Activated CD4-positive, alpha-beta T cell treated with anti-CD3 and anti-CD28 coated beads, Interleukin-2, amount 10 ng/mL, durations not matched to agents 7 days and 5 days (primary cell): Measurements from ENCODE around the gene LDB1. TPM values are rescaled to one million over a fixed set of nuclear protein-coding genes. Genes with fewer than 3 reads are reported as not detected.
A peak's percentile ranks its signal among the peaks of the same experiment; 100 is the strongest.

Source experiments
- CTCF ChIA-PET: fragments of 350-600 bp; sonication (Branson Sonifier 250); formaldehyde crosslinking; loops from one replicate; lab custom pipeline; 2021; ENCODE audit warnings: antibody characterized with exemption; lab: Charles Lee
- POLR2A ChIA-PET: fragments of 350-600 bp; sonication (Branson Sonifier 250); formaldehyde crosslinking; loops from one replicate; lab custom pipeline; 2021; ENCODE audit warnings: antibody characterized with exemption; lab: Charles Lee
- DNase-seq: peaks from one replicate; pipeline ENCODE4 v3.0.0-alpha.2; 2020
- H3K27ac Mint-ChIP-seq: one replicate; pipeline ENCODE4 v1.8.0; 2021; ENCODE audit warnings: mild to moderate bottlenecking, moderate library complexity, mixed read lengths
- H3K27me3 Mint-ChIP-seq: one replicate; pipeline ENCODE4 v1.8.0; 2021; ENCODE audit warnings: mixed read lengths
- H3K36me3 Mint-ChIP-seq: one replicate; pipeline ENCODE4 v1.8.0; 2021; ENCODE audit warnings: low read depth, mixed read lengths
- H3K4me1 Mint-ChIP-seq: one replicate; pipeline ENCODE4 v1.8.0; 2021; ENCODE audit warnings: mixed read lengths
- H3K4me3 Mint-ChIP-seq: one replicate; pipeline ENCODE4 v1.8.0; 2021; ENCODE audit warnings: mild to moderate bottlenecking, moderate library complexity, mixed read lengths
- H3K9me3 Mint-ChIP-seq: one replicate; pipeline ENCODE4 v1.8.0; 2021; ENCODE audit warnings: mixed read lengths
- total RNA-seq, 2 experiments: library from RNA; stranded (reverse); gene quantifications; one replicate each; pipeline ENCODE4 v1.2.3, GENCODE V29; 2021

LDB1 gene
- 100 to 1,000 TPM in 1 of 2 experiments, 10 to 100 TPM in 1; 96.2 to 105 TPM for total RNA-seq

GRCh38 chr10:102120142-102120990 is at the start of gene LDB1:
Gene LDB1, minus strand, starts transcription at chr10:102120368. Its CDS starts 258 bp downstream, at chr10:102120110.
- Mint-ChIP-seq H3K36me3 (no peaks in the 10 kb centered on the region), H3K27me3 (no peaks in the 10 kb centered on the region), H3K4me1 (peaks cover 53% of the 10 kb centered on the region), H3K9me3 (no peaks in the 10 kb centered on the region), H3K4me3 (peak within 1 kb of the TSS; percentile 90), H3K27ac (peak within 1 kb of the TSS; percentile 94)
- ChIA-PET POLR2A (no interaction called here), CTCF (interaction anchor here (1.3 to 1.7 kb wide), 2 partner anchors 48 to 280 kb away, joined by 3 to 6 read pairs; no protein-coding TSS in a partner anchor)
- DNase-seq = peak; percentile 70

- CTCF ChIA-PET = interaction anchor here (0.9 kb wide), 1 partner anchor 9 kb away, joined by 3 read pairs; no protein-coding TSS in a partner anchor
- Mint-ChIP-seq H3K4me3 (no peak overlapping the region), H3K9me3 (no peaks in the 10 kb centered on the region), H3K27me3 (no peaks in the 10 kb centered on the region), H3K36me3 (peaks cover 7% of the 10 kb centered on the region), H3K27ac (no peak overlapping the region), H3K4me1 (peaks cover 24% of the 10 kb centered on the region)
- POLR2A ChIA-PET = no interaction called here
- DNase-seq = no peak
These were observed 47.7 kb upstream of the LDB1 start for GRCh38 chr10:102167861-102168260.

- ChIA-PET CTCF (interaction anchor here (0.6 kb wide), 1 partner anchor 45 kb away, joined by 3 read pairs; no protein-coding TSS in a partner anchor), POLR2A (no interaction called here)
- Mint-ChIP-seq H3K36me3 (peaks cover 39% of the 10 kb centered on the region), H3K27me3 (no peaks in the 10 kb centered on the region), H3K27ac (no peak overlapping the region), H3K4me3 (no peak overlapping the region), H3K9me3 (no peaks in the 10 kb centered on the region), H3K4me1 (peaks cover 12% of the 10 kb centered on the region)
- no peak for DNase-seq
These were observed 43.3 kb upstream of the LDB1 start for GRCh38 chr10:102163342-102163989.

DNA sequence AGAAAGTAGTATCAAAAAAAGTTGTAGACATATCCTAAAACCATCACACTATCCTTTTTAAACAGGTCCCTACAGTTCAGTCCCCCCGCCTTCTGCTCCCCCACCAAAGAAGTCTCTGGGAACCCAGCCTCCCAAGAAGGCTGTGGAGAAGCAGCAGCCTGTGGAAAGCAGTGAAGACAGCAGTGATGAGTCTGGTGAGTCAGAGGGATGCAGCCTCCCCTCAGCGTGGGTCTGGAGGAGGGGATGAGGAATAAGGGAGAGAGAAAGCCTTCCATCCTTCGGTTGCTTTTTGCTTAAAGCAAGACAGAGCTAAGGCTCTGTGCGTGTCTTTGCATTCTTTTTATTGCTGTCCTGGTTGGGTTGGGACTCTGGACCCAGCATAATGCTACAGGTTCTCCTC is 39.7 kb upstream of the LDB1 start:
- DNase-seq = no peak
- ChIA-PET POLR2A (no interaction called here), CTCF (interaction anchor here (1.1 to 2.1 kb wide), 4 partner anchors 10 to 193 kb away, joined by 3 to 20 read pairs (median 3); no protein-coding TSS in a partner anchor)
- Mint-ChIP-seq H3K9me3 (no peaks in the 10 kb centered on the region), H3K27me3 (no peaks in the 10 kb centered on the region), H3K4me3 (no peak overlapping the region), H3K36me3 (peaks cover 64% of the 10 kb centered on the region), H3K4me1 (peaks cover 28% of the 10 kb centered on the region), H3K27ac (no peak overlapping the region)

DNA sequence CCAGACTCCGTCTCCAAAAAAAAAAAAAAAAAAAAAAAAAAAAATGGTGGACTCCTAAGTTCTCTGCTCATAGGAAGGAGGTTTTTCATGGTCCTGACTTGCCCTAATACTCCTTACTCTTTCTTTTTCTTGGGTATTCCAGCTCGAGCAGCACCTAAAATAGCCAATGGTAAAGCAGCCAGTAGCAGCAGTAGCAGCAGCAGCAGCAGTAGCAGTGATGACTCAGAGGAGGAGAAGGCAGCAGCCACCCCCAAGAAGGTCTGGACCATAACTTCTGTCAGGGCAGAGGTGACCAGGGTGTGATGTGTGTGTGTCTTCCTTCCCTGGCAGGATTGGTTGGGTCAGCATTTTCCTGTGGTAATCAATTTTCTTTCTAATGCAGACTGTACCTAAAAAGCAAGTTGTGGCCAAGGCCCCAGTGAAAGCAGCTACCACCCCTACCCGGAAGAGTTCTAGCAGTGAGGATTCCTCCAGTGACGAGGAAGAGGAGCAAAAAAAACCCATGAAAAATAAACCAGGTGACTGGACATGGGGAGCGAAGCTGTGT is 39.0 kb upstream of the LDB1 start:
- Mint-ChIP-seq H3K9me3 (no peaks in the 10 kb centered on the region), H3K36me3 (peaks cover 65% of the 10 kb centered on the region), H3K27ac (no peak overlapping the region), H3K4me3 (no peak overlapping the region), H3K27me3 (no peaks in the 10 kb centered on the region), H3K4me1 (peaks cover 32% of the 10 kb centered on the region)
- ChIA-PET CTCF (interaction anchor here (0.7 to 6.0 kb wide), 6 partner anchors 10 to 877 kb away, joined by 3 to 30 read pairs (median 4); no protein-coding TSS in a partner anchor), POLR2A (no interaction called here)
- no peak for DNase-seq

DNA sequence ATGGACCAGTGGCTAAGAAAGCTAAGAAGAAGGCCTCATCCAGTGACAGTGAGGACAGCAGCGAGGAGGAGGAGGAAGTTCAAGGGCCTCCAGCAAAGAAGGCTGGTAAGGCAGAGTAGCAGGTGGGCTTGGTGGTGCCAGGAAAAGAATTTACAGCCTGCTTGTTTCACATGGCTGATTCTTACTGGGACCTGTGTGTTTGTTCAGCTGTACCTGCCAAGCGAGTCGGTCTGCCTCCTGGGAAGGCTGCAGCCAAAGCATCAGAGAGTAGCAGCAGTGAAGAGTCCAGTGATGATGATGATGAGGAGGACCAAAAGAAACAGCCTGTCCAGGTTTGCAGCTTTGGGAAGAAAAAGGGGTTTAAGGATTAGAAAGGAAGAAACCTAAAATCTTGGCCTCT is 37.1 kb upstream of the LDB1 start:
- CTCF ChIA-PET = interaction anchor here (1.1 to 6.0 kb wide), 3 partner anchors 11 to 73 kb away, joined by 3 to 30 read pairs (median 5); no protein-coding TSS in a partner anchor
- Mint-ChIP-seq H3K4me1 (peaks cover 44% of the 10 kb centered on the region), H3K27ac (peak overlapping the region; percentile 61), H3K36me3 (peaks cover 68% of the 10 kb centered on the region), H3K27me3 (no peaks in the 10 kb centered on the region), H3K4me3 (no peak overlapping the region), H3K9me3 (no peaks in the 10 kb centered on the region)
- no peak for DNase-seq
- POLR2A ChIA-PET = interaction anchor here (0.7 kb wide), 1 partner anchor 253 kb away, joined by 3 read pairs; no protein-coding TSS in a partner anchor

DNA sequence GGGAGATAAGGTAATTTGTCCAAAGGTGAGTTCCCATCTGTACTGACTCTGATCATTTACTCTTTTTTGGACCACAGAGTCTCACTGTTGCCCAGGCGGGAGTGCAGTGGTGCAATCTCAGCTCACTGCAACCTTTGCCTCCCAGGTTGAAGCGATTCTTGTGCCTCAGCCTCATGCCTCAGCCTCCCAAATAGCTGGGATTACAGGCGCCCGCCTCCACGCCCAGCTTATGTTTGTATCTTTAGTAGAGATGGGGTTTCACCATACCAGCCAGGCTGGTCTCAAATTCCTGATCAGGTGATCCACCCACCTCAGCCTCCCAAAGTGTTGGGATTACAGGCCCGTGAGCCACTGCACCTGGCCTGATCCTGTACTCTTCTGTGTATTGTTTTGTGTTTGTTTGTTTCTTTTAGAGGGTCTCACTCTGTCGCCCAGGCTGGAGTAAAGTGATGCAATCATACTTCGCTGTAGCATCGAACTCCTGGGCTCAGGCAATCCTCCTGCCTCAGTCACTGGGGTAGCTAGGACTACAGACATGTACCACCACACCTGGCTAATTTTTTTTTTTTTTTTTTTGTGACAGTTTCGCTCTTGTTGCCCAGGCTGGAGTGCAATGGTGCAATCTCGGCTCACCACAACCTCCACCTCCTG is 34.4 kb upstream of the LDB1 start:
- peaks cover 63% of the 10 kb centered on the region for H3K4me1 Mint-ChIP-seq
- no peaks in the 10 kb centered on the region for H3K9me3 Mint-ChIP-seq
- H3K4me3 Mint-ChIP-seq = peak overlapping the region; percentile 58
- POLR2A ChIA-PET = no interaction called here
- peak overlapping the region; percentile 72 for H3K27ac Mint-ChIP-seq
- H3K27me3 Mint-ChIP-seq = no peaks in the 10 kb centered on the region
- H3K36me3 Mint-ChIP-seq = peaks cover 63% of the 10 kb centered on the region
- DNase-seq = no peak
- CTCF ChIA-PET = interaction anchor here (0.7 to 6.0 kb wide), 6 partner anchors 8 to 991 kb away, joined by 3 to 30 read pairs (median 3); no protein-coding TSS in a partner anchor

DNA sequence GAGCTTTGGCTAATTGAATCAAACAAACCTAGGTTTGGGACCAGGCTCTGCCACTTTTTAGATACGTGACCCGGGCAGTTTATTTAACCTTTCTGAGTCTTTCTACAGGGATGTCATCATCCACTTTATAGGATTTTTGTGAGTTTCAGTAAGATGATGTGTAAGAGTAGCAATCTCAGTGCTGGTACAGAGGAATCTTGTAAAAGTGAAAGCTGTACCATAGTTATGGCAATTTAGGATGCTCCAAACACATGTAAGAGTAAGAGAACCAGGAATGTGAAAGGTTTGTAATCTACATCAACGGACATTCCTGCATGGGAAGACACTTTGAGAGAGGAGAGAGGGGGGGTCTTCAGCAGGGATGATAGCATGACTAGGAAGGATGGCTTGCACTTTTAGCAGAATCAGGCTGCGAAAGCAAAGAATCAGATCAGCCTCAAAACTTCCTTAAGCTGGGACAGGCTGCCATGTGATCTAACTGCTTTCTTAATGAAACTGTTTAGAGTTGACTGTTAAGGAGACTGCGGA is 33.0 kb upstream of the LDB1 start:
- no peak for DNase-seq
- ChIA-PET CTCF (interaction anchor here (0.6 to 6.0 kb wide), 4 partner anchors 16 to 228 kb away, joined by 3 to 30 read pairs (median 4); no protein-coding TSS in a partner anchor), POLR2A (no interaction called here)
- peaks cover 60% of the 10 kb centered on the region for H3K4me1 Mint-ChIP-seq
- H3K27me3 Mint-ChIP-seq = no peaks in the 10 kb centered on the region
- peaks cover 62% of the 10 kb centered on the region for H3K36me3 Mint-ChIP-seq
- H3K27ac Mint-ChIP-seq = peak overlapping the region; percentile 99
- no peaks in the 10 kb centered on the region for H3K9me3 Mint-ChIP-seq
- H3K4me3 Mint-ChIP-seq = peak overlapping the region; percentile 99

- peak overlapping the region; percentile 99 for H3K4me3 Mint-ChIP-seq
- no peaks in the 10 kb centered on the region for H3K27me3 Mint-ChIP-seq
- peaks cover 64% of the 10 kb centered on the region for H3K36me3 Mint-ChIP-seq
- peak overlapping the region; percentile 99 for H3K27ac Mint-ChIP-seq
- no peaks in the 10 kb centered on the region for H3K9me3 Mint-ChIP-seq
- POLR2A ChIA-PET = interaction anchor here (0.9 to 1.5 kb wide), 3 partner anchors 15 to 34 kb away, joined by 3 read pairs; no protein-coding TSS in a partner anchor
- CTCF ChIA-PET = interaction anchor here (0.6 to 7.3 kb wide), 8 partner anchors 9 to 248 kb away, joined by 3 to 73 read pairs (median 4); partner anchors contain the start of gene PPRC1
- H3K4me1 Mint-ChIP-seq = peaks cover 59% of the 10 kb centered on the region
- DNase-seq = peak; percentile 37
These were observed 32.4 kb upstream of the LDB1 start for GRCh38 chr10:102152545-102152890.

GRCh38 chr10:102151774-102152544 is 31.8 kb upstream of the LDB1 start, which contains the start of gene NOLC1:
Gene NOLC1, plus strand, starts transcription at chr10:102152389. Its CDS starts 22 bp downstream, at chr10:102152411.
- DNase-seq = peak; percentile 100
- H3K9me3 Mint-ChIP-seq = no peaks in the 10 kb centered on the region
- no peaks in the 10 kb centered on the region for H3K27me3 Mint-ChIP-seq
- H3K4me3 Mint-ChIP-seq = peak within 1 kb of the TSS; percentile 99
- peaks cover 54% of the 10 kb centered on the region for H3K4me1 Mint-ChIP-seq
- ChIA-PET CTCF (interaction anchor here (0.9 to 7.3 kb wide), 8 partner anchors 9 to 248 kb away, joined by 3 to 73 read pairs (median 4); partner anchors contain the start of gene PPRC1), POLR2A (interaction anchor here (0.9 to 1.5 kb wide), 3 partner anchors 14 to 33 kb away, joined by 3 read pairs; no protein-coding TSS in a partner anchor)
- H3K27ac Mint-ChIP-seq = peak within 1 kb of the TSS; percentile 99
- H3K36me3 Mint-ChIP-seq = peaks cover 64% of the 10 kb centered on the region
